GM18867 (cell line): ENCODE data around the gene KIF13A.
"Not testable (repeated sequence)": the region's sequence is repeated elsewhere in the genome, so short reads cannot be mapped to it uniquely, and the experiment has no call there.

Experiments used
- ATAC-seq: cut with Tn5 transposase; IDR thresholded peaks from one replicate; pipeline ENCODE4 v1.9.1; 2021; ENCODE audit warnings: mild to moderate bottlenecking, moderate library complexity; ENCODE audit not compliant: unreplicated experiment

Gene KIF13A

GRCh38 chr6:17904491-17905120 lies 82.8 kb downstream of the KIF13A start:
- no peak for ATAC-seq

- no peak for ATAC-seq
Observed at GRCh38 chr6:17902974-17903373, 84.5 kb downstream of the KIF13A start.

GRCh38 chr6:17901493-17901892 lies 85.9 kb downstream of the KIF13A start:
- no peak for ATAC-seq

- no peak for ATAC-seq
Observed at GRCh38 chr6:17900011-17900410, 87.4 kb downstream of the KIF13A start.

GRCh38 chr6:17899491-17899890 lies 87.9 kb downstream of the KIF13A start:
- ATAC-seq: no peak

- no peak for ATAC-seq
Observed at GRCh38 chr6:17897681-17898080, 89.8 kb downstream of the KIF13A start.

GRCh38 chr6:17894905-17895304 lies 92.5 kb downstream of the KIF13A start:
- no peak for ATAC-seq

- ATAC-seq: no peak
Observed at GRCh38 chr6:17894191-17894590, 93.2 kb downstream of the KIF13A start.

- no peak for ATAC-seq
Observed at GRCh38 chr6:17892097-17892686, 95.2 kb downstream of the KIF13A start.

- ATAC-seq: no peak
Observed at GRCh38 chr6:17890309-17890708, 97.1 kb downstream of the KIF13A start.

- not testable (repeated sequence) for ATAC-seq
Observed at GRCh38 chr6:17889777-17890176, 97.7 kb downstream of the KIF13A start.

- no peak for ATAC-seq
Observed at GRCh38 chr6:17886891-17887290, 100.5 kb downstream of the KIF13A start.

GRCh38 chr6:17885889-17886576 lies 101.4 kb downstream of the KIF13A start:
- ATAC-seq: no peak

- peak; percentile 88 for ATAC-seq
Observed at GRCh38 chr6:17884498-17885478, 102.6 kb downstream of the KIF13A start.

GRCh38 chr6:17883665-17884497 lies 103.6 kb downstream of the KIF13A start:
- no peak for ATAC-seq

GRCh38 chr6:17881085-17881858 lies 106.2 kb downstream of the KIF13A start:
- no peak for ATAC-seq

GRCh38 chr6:17879184-17879583 lies 108.3 kb downstream of the KIF13A start:
- no peak for ATAC-seq

- no peak for ATAC-seq
Observed at GRCh38 chr6:17878734-17879133, 108.7 kb downstream of the KIF13A start.

- ATAC-seq: no peak
Observed at GRCh38 chr6:17877895-17878440, 109.5 kb downstream of the KIF13A start.
